ENCODE measurements around the gene PTPRH. TPM values are rescaled to one million over a fixed set of nuclear protein-coding genes. Genes with fewer than 3 reads are reported as not detected.

The PTPRH gene
- total and polyA plus RNA-seq, 9 of the 15 experiments (the other 6 are each of a cell fraction or from before 2014, with no cell fraction given), result 0.87 to 34.3 (median 22.7) TPM

DNA sequence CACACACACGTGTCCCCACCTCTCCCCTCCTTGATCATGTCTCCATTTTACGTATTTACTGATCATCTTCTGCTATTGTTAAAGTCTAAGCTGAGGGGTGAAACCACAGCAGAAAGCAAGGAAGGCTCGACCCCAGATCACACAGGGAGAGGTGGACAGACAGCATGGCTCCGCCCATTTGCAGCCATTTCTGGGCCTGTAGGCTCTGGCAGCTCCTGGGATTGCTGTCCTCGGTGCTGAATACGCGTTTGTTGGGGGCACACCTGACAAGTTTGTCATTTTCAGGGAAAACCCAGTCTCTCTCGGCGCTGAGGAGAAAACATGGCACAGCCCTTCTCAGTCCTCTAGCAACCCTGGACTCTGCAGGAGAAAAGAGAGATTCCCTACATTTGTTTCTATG, 11.2 kb upstream of the PTPRH start (continued):
- TF ChIP-seq ZNF77 (CRISPR knock-in tag; IDR thresholded peaks at IDR 0.05) (no peak), TRIM24 (IDR thresholded peaks at IDR 0.05) (peak in 1 of 2 experiments; percentile 26; a peak in 1 of 4 replicates), ZNF324 (CRISPR knock-in tag; IDR thresholded peaks at IDR 0.05) (peak; percentile 99), WHSC1 (IDR thresholded peaks at IDR 0.05; ENCODE audit: low read length) (no peak), DDX20 (tag; IDR thresholded peaks at IDR 0.05; ENCODE audit: low read depth) (no peak)
- TF ChIP-seq, protein P1, sequence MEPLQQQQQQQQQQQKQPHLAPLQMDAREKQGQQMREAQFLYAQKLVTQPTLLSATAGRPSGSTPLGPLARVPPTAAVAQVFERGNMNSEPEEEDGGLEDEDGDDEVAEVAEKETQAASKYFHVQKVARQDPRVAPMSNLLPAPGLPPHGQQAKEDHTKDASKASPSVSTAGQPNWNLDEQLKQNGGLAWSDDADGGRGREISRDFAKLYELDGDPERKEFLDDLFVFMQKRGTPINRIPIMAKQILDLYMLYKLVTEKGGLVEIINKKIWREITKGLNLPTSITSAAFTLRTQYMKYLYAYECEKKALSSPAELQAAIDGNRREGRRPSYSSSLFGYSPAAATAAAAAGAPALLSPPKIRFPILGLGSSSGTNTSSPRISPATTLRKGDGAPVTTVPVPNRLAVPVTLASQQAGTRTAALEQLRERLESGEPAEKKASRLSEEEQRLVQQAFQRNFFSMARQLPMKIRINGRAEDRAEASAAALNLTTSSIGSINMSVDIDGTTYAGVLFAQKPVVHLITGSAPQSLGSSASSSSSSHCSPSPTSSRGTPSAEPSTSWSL (CRISPR knock-in tag; IDR thresholded peaks at IDR 0.05; ENCODE audit: borderline replicate concordance), result no peak
- TF ChIP-seq, protein P2, sequence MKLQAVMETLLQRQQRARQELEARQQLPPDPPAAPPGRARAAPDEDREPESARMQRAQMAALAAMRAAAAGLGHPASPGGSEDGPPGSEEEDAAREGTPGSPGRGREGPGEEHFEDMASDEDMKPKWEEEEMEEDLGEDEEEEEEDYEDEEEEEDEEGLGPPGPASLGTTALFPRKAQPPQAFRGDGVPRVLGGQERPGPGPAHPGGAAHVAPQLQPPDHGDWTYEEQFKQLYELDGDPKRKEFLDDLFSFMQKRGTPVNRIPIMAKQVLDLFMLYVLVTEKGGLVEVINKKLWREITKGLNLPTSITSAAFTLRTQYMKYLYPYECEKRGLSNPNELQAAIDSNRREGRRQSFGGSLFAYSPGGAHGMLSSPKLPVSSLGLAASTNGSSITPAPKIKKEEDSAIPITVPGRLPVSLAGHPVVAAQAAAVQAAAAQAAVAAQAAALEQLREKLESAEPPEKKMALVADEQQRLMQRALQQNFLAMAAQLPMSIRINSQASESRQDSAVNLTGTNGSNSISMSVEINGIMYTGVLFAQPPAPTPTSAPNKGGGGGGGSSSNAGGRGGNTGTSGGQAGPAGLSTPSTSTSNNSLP (IDR thresholded peaks at IDR 0.05; ENCODE audit: borderline replicate concordance, low read depth, low read length), result no peak

All from K562 (cell line).